Retinal pigment epithelial cell (primary cell): Measurements from ENCODE around the gene DSC2.

Source experiments
- DNase-seq: peaks from one replicate; pipeline ENCODE4 v3.0.0-alpha.2; 2010; ENCODE audit warnings: low read depth
- H3K4me3 ChIP-seq: 2 replicates; pipeline ENCODE4 v1.5.1; 2011; ENCODE audit warnings: mild to moderate bottlenecking, low read length, control low read depth, moderate library complexity
- CTCF ChIP-seq: conservative IDR thresholded peaks from 2 replicates; pipeline ENCODE4 v1.5.1; 2011; ENCODE audit warnings: low read depth, low read length, control low read depth, inconsistent platforms

DSC2 gene

GRCh38 chr18:31010601-31011000 lies 91.6 kb downstream of the DSC2 start:
- DNase-seq = no peak
- no peak for TF ChIP-seq CTCF
- H3K4me3 ChIP-seq = no peak overlapping the region
